H1 (cell line): ENCODE measurements around the gene DISC1. TPM values are rescaled to one million over a fixed set of nuclear protein-coding genes. Genes with fewer than 3 reads are reported as not detected.
"Not testable (repeated sequence)": the region's sequence is repeated elsewhere in the genome, so short reads cannot be mapped to it uniquely, and the experiment has no call there.

ENCODE experiments used
- CTCF ChIA-PET: fragments of 300-600 bp; sonication (Branson Sonifier 250); formaldehyde crosslinking; loops from one replicate; lab custom pipeline; 2021; ENCODE audit not compliant: partially characterized antibody; lab: Charles Lee
- POLR2A ChIA-PET: fragments of 300-600 bp; sonication (Branson Sonifier 250); formaldehyde crosslinking; loops from one replicate; lab custom pipeline; 2021; ENCODE audit warnings: inconsistent platforms; ENCODE audit not compliant: partially characterized antibody; lab: Charles Lee
- DNase-seq, 2 experiments: peaks; one replicate each; pipeline versions ENCODE4 v3.0.0 to v3.0.0-alpha.2; 2010 to 2022; ENCODE audit warnings: low spot score in 2 of 2, low read depth in 1 of 2, mixed read lengths in 1 of 2
- FAIRE-seq: peaks from 2 replicates; lab custom pipeline; 2011; peaks lifted over from hg19 to GRCh38; lab: Jason Lieb, UNC
- H2AFZ ChIP-seq: 2 replicates; pipeline ENCODE4 v1.8.1; 2012; ENCODE audit warnings: low read length, inconsistent platforms
- H2AK5ac ChIP-seq: 2 replicates; pipeline ENCODE4 v1.6.1; 2013; ENCODE audit warnings: low read depth, low read length
- H2BK120ac ChIP-seq: replicated peaks from 2 replicates; pipeline ENCODE3; 2013; ENCODE audit warnings: low read depth, low read length, inconsistent platforms
- H2BK12ac ChIP-seq: 2 replicates; pipeline ENCODE4 v1.6.1; 2013; ENCODE audit warnings: low read depth, low read length
- H2BK15ac ChIP-seq: 2 replicates; pipeline ENCODE4 v1.6.1; 2013; ENCODE audit warnings: low read length
- H2BK20ac ChIP-seq: 2 replicates; pipeline ENCODE4 v1.6.1; 2013; ENCODE audit warnings: low read length
- H2BK5ac ChIP-seq: 2 replicates; pipeline ENCODE4 v1.6.1; 2013; ENCODE audit warnings: low read depth, low read length
- H3K14ac ChIP-seq: 2 replicates; pipeline ENCODE4 v1.6.1; 2013; ENCODE audit warnings: inconsistent platforms; ENCODE audit not compliant: insufficient read length
- H3K18ac ChIP-seq: 2 replicates; pipeline ENCODE4 v1.6.1; 2013; ENCODE audit warnings: low read length; ENCODE audit errors: extremely low read depth
- H3K23ac ChIP-seq: 2 replicates; pipeline ENCODE4 v1.6.1; 2013; ENCODE audit warnings: inconsistent platforms; ENCODE audit not compliant: insufficient read length
- H3K23me2 ChIP-seq: 2 replicates; pipeline ENCODE4 v1.6.1; 2013; ENCODE audit warnings: low read depth, low read length
- H3K27ac ChIP-seq: 2 replicates; pipeline ENCODE4 v1.6.1; 2011; ENCODE audit warnings: low read depth, low read length, inconsistent platforms
- H3K27me3 ChIP-seq, 4 experiments: replicated peaks in 1 of 4; 1 replicate in 1 of 4; 2 replicates in 3 of 4; pipeline versions ENCODE4 v1.6.1 to v1.8.1; 2011 to 2013; ENCODE audit warnings: low read length in 3 of 4, mild to moderate bottlenecking in 3 of 4, inconsistent platforms in 2 of 4, mixed read lengths in 2 of 4, moderate library complexity in 1 of 4; ENCODE audit not compliant: control insufficient read depth in 3 of 4, insufficient read depth in 3 of 4; ENCODE audit errors: extremely low read depth in 1 of 4
- H3K36me3 ChIP-seq, 4 experiments: 2 replicates each; pipeline versions ENCODE4 v1.6.1 to v1.8.1; 2011 to 2013; ENCODE audit warnings: mild to moderate bottlenecking in 4 of 4, low read length in 3 of 4, moderate library complexity in 2 of 4, control low read depth in 1 of 4, inconsistent platforms in 1 of 4; ENCODE audit not compliant: insufficient read depth in 4 of 4, control insufficient read depth in 2 of 4
- H3K4ac ChIP-seq: replicated peaks from 2 replicates; pipeline ENCODE3; 2013; ENCODE audit warnings: low read length, low read depth, mixed read lengths, inconsistent platforms; ENCODE audit not compliant: insufficient read length
- H3K4me1 ChIP-seq, 4 experiments: replicated peaks in 1 of 4; 1 replicate in 1 of 4; 2 replicates in 3 of 4; pipeline versions ENCODE4 v1.6.1 to v1.8.1; 2011 to 2013; ENCODE audit warnings: low read length in 3 of 4, inconsistent platforms in 2 of 4, mixed read lengths in 1 of 4; ENCODE audit not compliant: insufficient read depth in 4 of 4, control insufficient read depth in 3 of 4
- H3K4me2 ChIP-seq, 2 experiments: 2 replicates each; pipeline versions ENCODE4 v1.6.1 to v1.8.1; 2011 to 2013; ENCODE audit warnings: low read depth in 2 of 2, low read length in 2 of 2, control low read depth in 1 of 2, inconsistent platforms in 1 of 2, mild to moderate bottlenecking in 1 of 2; ENCODE audit not compliant: insufficient read depth in 1 of 2
- H3K4me3 ChIP-seq, 4 experiments: fragments of 200-600, 300-600 bp in 1 of 4; sonication (generic), shearing (Covaris generic), sonication (Bioruptor Twin) in 1 of 4; 2 replicates each; pipeline versions ENCODE4 v1.5.1 to v1.8.1; 2011 to 2016; ENCODE audit warnings: low read length in 4 of 4, low read depth in 3 of 4, control low read depth in 2 of 4, inconsistent platforms in 2 of 4, mild to moderate bottlenecking in 2 of 4, mixed read lengths in 1 of 4, moderate library complexity in 1 of 4; ENCODE audit not compliant: insufficient read depth in 2 of 4; ENCODE audit errors: extremely low read depth in 1 of 4
- H3K56ac ChIP-seq: replicated peaks from 2 replicates; pipeline ENCODE3; 2013; ENCODE audit warnings: low read depth, mild to moderate bottlenecking, mixed read lengths, low read length, inconsistent platforms; ENCODE audit not compliant: insufficient read length
- H3K79me1 ChIP-seq: 2 replicates; pipeline ENCODE4 v1.6.1; 2013; ENCODE audit warnings: low read depth, low read length, control low read depth
- H3K79me2 ChIP-seq, 2 experiments: 2 replicates each; pipeline versions ENCODE4 v1.6.1 to v1.8.1; 2012 to 2013; ENCODE audit warnings: low read length in 2 of 2, mild to moderate bottlenecking in 2 of 2, inconsistent platforms in 1 of 2; ENCODE audit not compliant: insufficient read depth in 2 of 2, control insufficient read depth in 1 of 2
- H3K9ac ChIP-seq, 4 experiments: replicated peaks in 1 of 4; 1 replicate in 1 of 4; 2 replicates in 3 of 4; pipeline versions ENCODE4 v1.6.1 to v1.8.1; 2011 to 2013; ENCODE audit warnings: low read depth in 3 of 4, low read length in 3 of 4, control low read depth in 2 of 4, mild to moderate bottlenecking in 2 of 4, moderate library complexity in 2 of 4, inconsistent platforms in 1 of 4; ENCODE audit errors: extremely low read depth in 1 of 4
- H3K9me3 ChIP-seq, 2 experiments: 2 replicates each; pipeline versions ENCODE4 v1.6.1 to v1.8.1; 2012 to 2013; ENCODE audit warnings: mild to moderate bottlenecking in 2 of 2, moderate library complexity in 2 of 2, control low read depth in 1 of 2, inconsistent platforms in 1 of 2, low read depth in 1 of 2, low read length in 1 of 2, mixed read lengths in 1 of 2; ENCODE audit not compliant: insufficient read depth in 2 of 2
- H4K20me1 ChIP-seq, 2 experiments: replicated peaks in 1 of 2; 2 replicates each; pipeline versions ENCODE3 to v1.8.1; 2011 to 2013; ENCODE audit warnings: inconsistent platforms in 2 of 2, low read length in 2 of 2, mild to moderate bottlenecking in 1 of 2; ENCODE audit not compliant: insufficient read depth in 2 of 2, control insufficient read depth in 1 of 2
- H4K5ac ChIP-seq: 2 replicates; pipeline ENCODE4 v1.6.1; 2013; ENCODE audit warnings: low read length, low read depth, mixed read lengths, inconsistent platforms; ENCODE audit not compliant: insufficient read length
- H4K8ac ChIP-seq: 2 replicates; pipeline ENCODE4 v1.8.0; 2013; ENCODE audit warnings: mild to moderate bottlenecking, moderate library complexity, low read length, inconsistent platforms; ENCODE audit not compliant: insufficient read depth; ENCODE audit errors: extremely low read depth
- H4K91ac ChIP-seq: replicated peaks from 2 replicates; pipeline ENCODE3; 2013; ENCODE audit warnings: low read length, mixed read lengths, inconsistent platforms; ENCODE audit not compliant: insufficient read length
- WGBS, 2 experiments: shearing (Covaris generic) in 1 of 2; methylation state at CpG; one replicate each; pipeline versions ENCODE4 v1.1.6 to v1.1.7; 2013 to 2015; ENCODE audit warnings: low lambda C conversion rate in 2 of 2, mixed read lengths in 2 of 2, inconsistent platforms in 1 of 2, low coverage in 1 of 2, missing lambda C conversion rate in 1 of 2; ENCODE audit not compliant: insufficient replicate concordance in 2 of 2, insufficient coverage in 1 of 2, insufficient read length in 1 of 2; ENCODE audit errors: extremely low coverage in 1 of 2, missing lambda C conversion rate in 1 of 2; 5-methylcytosine and 5-hydroxymethylcytosine counted together
- polyA plus RNA-seq, 7 experiments: library from polyadenylated mRNA; depleted of rRNA in 3 of 7; stranded (reverse) in 5 of 7; unstranded in 2 of 7; fragments of >200 nt in 5 of 7; fragments of 200-250 nt in 2 of 7; gene quantifications; 1 replicate in 5 of 7; 2 replicates in 1 of 7; 4 replicates in 1 of 7; pipeline versions ENCODE4 v1.2.1 to v1.2.3, GENCODE V29; 2011 to 2013; ENCODE audit warnings: missing spikeins in 2 of 7, mixed read lengths in 2 of 7
- total RNA-seq: library from RNA; stranded (reverse); fragmentation: NEBNext Ultra II Directional; extraction: Animal tissue kit (Norgen Biotek cat#: 25700); gene quantifications from 2 replicates; pipeline ENCODE4 v1.2.1, GENCODE V29; 2021

DISC1 gene
- total and polyA plus RNA-seq, 2 of the 8 experiments (the other 6 are each of a cell fraction or from before 2014, with no cell fraction given) = 1.1 to 3.5 TPM

DNA sequence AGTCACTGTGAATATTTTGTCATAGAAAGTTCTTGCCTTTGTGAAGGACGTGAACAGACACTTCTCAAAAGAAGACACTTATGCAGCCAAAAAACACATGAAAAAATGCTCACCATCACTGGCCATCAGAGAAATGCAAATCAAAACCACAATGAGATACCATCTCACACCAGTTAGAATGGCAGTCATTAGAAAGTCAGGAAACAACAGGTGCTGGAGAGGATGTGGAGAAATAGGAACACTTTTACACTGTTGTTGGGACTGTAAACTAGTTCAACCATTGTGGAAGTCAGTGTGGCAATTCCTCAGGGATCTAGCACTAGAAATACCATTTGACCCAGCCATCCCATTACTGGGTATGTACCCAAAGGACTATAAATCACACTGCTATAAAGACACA lies 33.3 kb upstream of the DISC1 start:
- FAIRE-seq, H2BK120ac ChIP-seq: not testable (repeated sequence)

More for the DNA sequence above, 33.3 kb upstream of the DISC1 start:
- H2BK20ac ChIP-seq, H3K27me3 ChIP-seq, H2BK15ac ChIP-seq, H3K23me2 ChIP-seq, H3K4me3 ChIP-seq, H2AK5ac ChIP-seq, H2AFZ ChIP-seq, H4K91ac ChIP-seq, H3K79me2 ChIP-seq, H3K56ac ChIP-seq, H3K4ac ChIP-seq, H3K14ac ChIP-seq, DNase-seq, H3K18ac ChIP-seq, POLR2A ChIA-PET, H4K8ac ChIP-seq, H3K27ac ChIP-seq, H4K20me1 ChIP-seq, H3K36me3 ChIP-seq, H3K9ac ChIP-seq, H2BK12ac ChIP-seq, H3K79me1 ChIP-seq, H3K4me2 ChIP-seq, H3K23ac ChIP-seq, H3K4me1 ChIP-seq, H4K5ac ChIP-seq, H3K9me3 ChIP-seq, H2BK5ac ChIP-seq: not testable (repeated sequence)
- WGBS, 2 experiments = 89% methylated on average over 1 of the region's 1 CpG; no CpG with 5 or more reads in 1 of the 2 experiments
- CTCF ChIA-PET = interaction anchor here (0.9 kb wide), 1 partner anchor 136 kb away, joined by 4 read pairs; no protein-coding TSS in a partner anchor
